ENCODE results near the gene GYPA.
A peak's percentile ranks its signal among the peaks of the same experiment; 100 is the strongest.

DNA sequence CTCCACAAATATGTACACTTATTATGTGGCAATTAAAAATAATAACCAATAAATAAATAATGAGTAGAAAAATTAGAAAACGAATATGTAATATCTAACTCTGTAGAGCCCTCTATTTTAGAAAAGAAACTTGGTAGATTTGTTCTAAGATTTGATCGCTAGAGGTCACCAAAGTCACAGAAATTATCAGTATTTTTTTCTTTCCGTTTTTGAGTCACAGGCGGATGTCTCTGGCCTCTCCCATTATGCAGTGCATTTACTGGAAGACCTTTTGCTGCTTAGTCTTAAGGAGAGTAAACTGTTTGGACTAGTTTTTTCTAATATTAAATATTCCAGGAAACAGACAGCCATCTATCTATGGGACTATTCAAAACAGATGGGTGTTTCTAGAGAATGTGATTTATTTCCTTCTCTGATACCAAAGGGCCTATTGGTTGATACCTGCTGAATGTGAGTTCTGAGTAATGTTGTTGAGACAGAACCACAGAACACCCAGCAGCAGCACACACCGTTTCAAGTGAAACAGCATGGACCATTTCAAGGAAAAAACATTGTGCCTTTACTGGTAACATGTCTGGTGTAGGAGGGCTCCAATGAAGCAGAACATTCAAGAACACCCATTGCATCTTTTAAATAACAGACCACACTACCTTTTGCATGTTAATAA is 34.0 kb upstream of the GYPA start:
- TF ChIP-seq POLR2A (IDR thresholded peaks at IDR 0.05) (no peak), POLR2AphosphoS5 (IDR thresholded peaks at IDR 0.05) (no peak), EP300 (IDR thresholded peaks at IDR 0.05) (no peak)
- TF ChIP-seq, protein P1, sequence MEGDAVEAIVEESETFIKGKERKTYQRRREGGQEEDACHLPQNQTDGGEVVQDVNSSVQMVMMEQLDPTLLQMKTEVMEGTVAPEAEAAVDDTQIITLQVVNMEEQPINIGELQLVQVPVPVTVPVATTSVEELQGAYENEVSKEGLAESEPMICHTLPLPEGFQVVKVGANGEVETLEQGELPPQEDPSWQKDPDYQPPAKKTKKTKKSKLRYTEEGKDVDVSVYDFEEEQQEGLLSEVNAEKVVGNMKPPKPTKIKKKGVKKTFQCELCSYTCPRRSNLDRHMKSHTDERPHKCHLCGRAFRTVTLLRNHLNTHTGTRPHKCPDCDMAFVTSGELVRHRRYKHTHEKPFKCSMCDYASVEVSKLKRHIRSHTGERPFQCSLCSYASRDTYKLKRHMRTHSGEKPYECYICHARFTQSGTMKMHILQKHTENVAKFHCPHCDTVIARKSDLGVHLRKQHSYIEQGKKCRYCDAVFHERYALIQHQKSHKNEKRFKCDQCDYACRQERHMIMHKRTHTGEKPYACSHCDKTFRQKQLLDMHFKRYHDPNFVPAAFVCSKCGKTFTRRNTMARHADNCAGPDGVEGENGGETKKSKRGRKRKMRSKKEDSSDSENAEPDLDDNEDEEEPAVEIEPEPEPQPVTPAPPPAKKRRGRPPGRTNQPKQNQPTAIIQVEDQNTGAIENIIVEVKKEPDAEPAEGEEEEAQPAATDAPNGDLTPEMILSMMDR (IDR thresholded peaks at IDR 0.05): peak in 3 of 7 experiments; percentile 16 to 35 (median 33)

All from stomach (tissue), 4 donors.